GM12875 (cell line): Measurements from ENCODE around the gene THRB.

Experiments used
- H3K4me3 ChIP-seq: one replicate; pipeline ENCODE4 v1.5.1; 2011; ENCODE audit warnings: low read depth, low read length, control low read depth
- CTCF ChIP-seq: IDR thresholded peaks from 2 replicates; pipeline ENCODE4 v1.5.1; 2011; ENCODE audit warnings: low read depth, mild to moderate bottlenecking, control low read depth, inconsistent platforms, low read length, moderate library complexity, borderline replicate concordance; ENCODE audit not compliant: insufficient read depth

The THRB gene

GRCh38 chr3:24139463-24140412 is 354.9 kb downstream of the THRB start:
- no peak overlapping the region for H3K4me3 ChIP-seq
- no peak for TF ChIP-seq CTCF

- TF ChIP-seq CTCF = no peak
- H3K4me3 ChIP-seq = no peak overlapping the region
These were observed 355.8 kb downstream of the THRB start for GRCh38 chr3:24138876-24139256.

- no peak for TF ChIP-seq CTCF
- no peak overlapping the region for H3K4me3 ChIP-seq
These were observed 356.4 kb downstream of the THRB start for GRCh38 chr3:24137958-24138875.

GRCh38 chr3:24137334-24137733 is 357.3 kb downstream of the THRB start:
- H3K4me3 ChIP-seq = no peak overlapping the region
- TF ChIP-seq CTCF = no peak

- no peak for TF ChIP-seq CTCF
- no peak overlapping the region for H3K4me3 ChIP-seq
These were observed 357.9 kb downstream of the THRB start for GRCh38 chr3:24136624-24137310.

GRCh38 chr3:24135280-24135679 is 359.4 kb downstream of the THRB start:
- no peak overlapping the region for H3K4me3 ChIP-seq
- TF ChIP-seq CTCF = no peak
